GM18519 (cell line): Measurements from ENCODE around the gene PCBP3.

Experiments used
- ATAC-seq: cut with Tn5 transposase; IDR thresholded peaks from one replicate; pipeline ENCODE4 v1.9.1; 2021; ENCODE audit warnings: mild to moderate bottlenecking, moderate library complexity; ENCODE audit not compliant: unreplicated experiment, low FRiP score

Gene PCBP3

DNA sequence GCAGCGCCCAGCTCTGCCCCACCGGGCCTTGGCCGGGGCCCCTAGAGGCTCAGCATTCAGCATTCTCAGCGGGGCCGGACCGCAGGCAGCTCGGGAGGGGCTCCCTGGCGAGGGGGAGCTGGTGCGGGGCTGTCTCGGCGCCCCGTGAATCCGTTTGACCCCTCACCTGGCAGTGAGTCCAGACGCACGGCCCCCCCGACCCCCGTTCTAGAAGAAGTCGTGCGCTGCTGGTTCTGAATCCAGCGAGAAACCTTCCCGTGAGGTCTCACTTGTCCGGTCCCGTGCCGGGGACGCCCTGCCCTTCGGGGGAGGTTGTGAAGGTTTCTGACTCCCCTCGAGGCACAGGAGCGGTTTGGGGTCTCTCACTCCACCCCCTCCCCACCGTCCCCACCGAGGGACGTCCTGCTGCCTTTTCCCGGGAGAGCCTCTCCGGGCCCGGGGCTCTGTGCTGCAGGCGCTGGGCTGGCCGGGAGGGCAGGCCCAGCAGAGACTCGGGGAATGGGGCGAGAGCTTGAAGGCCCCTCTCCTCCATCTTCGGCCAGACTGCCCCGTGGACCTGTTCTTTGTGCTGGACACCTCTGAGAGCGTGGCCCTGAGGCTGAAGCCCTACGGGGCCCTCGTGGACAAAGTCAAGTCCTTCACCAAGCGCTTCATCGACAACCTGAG is 338.7 kb downstream of the PCBP3 start:
- ATAC-seq = no peak

DNA sequence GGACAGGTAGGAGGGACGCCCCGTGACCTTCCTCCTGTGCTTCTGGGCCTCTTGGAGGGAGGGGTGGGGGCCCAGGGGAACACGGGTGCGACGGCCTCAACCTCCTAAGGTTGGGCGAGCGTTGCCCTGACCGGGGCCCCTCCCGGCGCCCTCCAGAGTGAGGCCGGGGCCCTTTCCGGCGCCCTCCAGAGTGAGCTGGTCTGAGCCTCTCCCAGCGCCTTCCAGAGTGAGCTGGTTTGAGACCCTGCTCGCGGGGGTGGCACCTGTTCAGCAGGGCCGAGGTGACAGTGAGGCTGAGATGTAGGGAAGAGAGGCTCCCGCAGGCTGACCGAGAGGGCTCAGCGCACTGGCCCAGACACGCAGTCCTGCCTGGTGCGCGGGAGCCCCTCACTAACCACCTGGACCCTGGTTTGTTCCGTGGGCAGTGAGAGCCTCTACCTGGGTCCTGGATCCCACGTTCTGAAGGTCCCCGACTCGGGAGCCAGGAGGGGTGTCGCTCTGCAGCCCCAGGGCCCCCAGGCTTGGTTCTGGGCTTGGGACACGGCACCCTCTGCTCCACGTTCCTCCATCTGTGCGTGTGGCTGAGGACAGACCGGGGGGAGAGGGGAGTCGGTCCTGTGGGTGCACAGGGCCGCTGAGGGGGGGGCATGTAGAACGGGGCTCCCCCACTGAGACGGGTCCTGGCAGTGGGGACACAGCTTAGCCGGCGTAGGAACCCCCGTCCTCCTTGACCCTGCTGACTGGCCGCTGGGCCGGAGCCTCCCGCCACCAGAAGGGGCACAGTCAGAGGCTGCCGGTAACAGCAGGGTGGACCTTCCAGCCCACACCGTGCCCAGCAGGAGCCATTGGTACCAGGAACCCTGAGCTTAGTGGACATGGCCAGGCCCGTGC is 339.5 kb downstream of the PCBP3 start:
- no peak for ATAC-seq

- no peak for ATAC-seq
Observed at GRCh38 chr21:45983649-45983965, 340.1 kb downstream of the PCBP3 start.

DNA sequence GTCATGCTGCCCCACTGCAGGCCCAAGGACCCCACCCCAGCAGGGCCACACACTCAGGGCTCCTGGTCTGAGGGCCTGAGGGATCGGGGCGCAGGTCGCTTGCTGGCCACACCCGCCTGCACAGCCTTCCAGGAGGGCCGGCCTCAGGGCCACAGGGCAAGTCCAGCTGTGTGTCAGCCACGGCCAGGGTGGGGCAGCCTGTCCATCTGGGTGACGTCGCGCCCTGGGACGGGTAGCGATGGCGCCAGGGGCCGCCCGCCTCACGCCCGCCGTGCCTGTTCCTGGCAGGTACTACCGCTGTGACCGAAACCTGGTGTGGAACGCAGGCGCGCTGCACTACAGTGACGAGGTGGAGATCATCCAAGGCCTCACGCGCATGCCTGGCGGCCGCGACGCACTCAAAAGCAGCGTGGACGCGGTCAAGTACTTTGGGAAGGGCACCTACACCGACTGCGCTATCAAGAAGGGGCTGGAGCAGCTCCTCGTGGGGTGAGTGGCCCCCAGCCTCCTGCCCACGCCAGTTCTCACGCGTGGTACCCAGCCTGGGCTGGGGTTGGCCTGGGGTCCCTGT is 340.5 kb downstream of the PCBP3 start:
- ATAC-seq = no peak

- ATAC-seq = no peak
Observed at GRCh38 chr21:45984584-45985095, 341.1 kb downstream of the PCBP3 start.

- ATAC-seq = no peak
Observed at GRCh38 chr21:45985471-45986315, 342.2 kb downstream of the PCBP3 start.

DNA sequence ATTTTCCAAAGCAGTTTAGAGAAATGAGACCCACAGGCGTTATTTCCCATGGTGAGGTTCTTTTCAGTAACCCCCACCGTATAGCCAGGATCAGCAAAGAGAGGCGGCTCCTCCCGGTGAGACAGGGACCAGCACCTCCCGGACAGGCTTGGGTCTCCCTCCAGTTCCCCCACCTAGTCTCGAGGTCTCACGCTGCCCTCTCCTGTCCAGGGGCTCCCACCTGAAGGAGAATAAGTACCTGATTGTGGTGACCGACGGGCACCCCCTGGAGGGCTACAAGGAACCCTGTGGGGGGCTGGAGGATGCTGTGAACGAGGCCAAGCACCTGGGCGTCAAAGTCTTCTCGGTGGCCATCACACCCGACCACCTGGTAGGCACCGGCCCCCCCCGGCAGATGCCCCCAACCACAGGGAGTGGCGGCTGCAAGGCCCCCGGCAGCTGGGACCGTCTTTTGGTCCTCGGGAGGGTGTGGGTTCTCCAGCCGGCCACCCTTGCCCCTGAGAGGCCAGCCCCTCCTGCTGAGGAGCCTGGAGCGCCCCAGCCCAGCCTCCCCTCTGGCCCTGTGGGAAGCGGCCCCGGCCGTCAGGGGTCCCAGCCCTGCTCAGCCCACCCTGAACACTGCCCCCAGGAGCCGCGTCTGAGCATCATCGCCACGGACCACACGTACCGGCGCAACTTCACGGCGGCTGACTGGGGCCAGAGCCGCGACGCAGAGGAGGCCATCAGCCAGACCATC is 343.0 kb downstream of the PCBP3 start:
- ATAC-seq = no peak

GRCh38 chr21:45987121-45987711 is 343.7 kb downstream of the PCBP3 start:
- no peak for ATAC-seq

- no peak for ATAC-seq
Observed at GRCh38 chr21:45988366-45989347, 345.1 kb downstream of the PCBP3 start.

GRCh38 chr21:45989355-45990048 is 346.0 kb downstream of the PCBP3 start:
- ATAC-seq = no peak

DNA sequence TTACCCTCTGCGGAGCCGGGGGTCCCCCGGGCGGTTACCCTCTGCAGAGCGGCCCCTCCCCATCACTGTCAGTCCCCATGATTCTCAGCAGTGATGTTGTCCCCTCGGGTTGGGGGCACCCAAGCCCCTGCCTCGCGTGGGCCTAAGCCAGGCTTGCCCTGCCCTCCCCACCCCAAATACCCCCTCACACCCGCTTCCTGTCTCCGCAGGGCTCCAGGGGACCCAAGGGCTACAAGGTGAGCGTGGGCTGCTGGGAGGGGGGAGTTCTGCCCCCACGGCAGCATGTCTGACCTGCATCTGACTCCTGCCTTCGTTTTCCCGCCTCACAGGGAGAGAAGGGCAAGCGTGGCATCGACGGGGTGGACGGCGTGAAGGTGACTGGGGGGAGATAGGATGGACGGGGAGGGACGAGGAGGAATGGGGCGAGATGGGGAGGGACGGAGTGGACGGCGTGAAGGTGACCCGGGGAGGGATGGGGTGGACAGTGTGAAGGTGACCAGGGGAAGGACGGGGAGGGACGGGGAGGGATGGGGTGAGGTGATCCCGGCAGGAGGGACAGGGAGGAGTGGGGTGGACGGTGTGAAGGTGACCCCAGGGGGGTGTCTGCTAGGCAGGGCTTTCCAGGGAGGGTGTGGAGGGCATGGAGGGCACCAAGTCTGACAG is 346.7 kb downstream of the PCBP3 start:
- ATAC-seq = no peak

- ATAC-seq = no peak
Observed at GRCh38 chr21:45990741-45991605, 347.4 kb downstream of the PCBP3 start.

DNA sequence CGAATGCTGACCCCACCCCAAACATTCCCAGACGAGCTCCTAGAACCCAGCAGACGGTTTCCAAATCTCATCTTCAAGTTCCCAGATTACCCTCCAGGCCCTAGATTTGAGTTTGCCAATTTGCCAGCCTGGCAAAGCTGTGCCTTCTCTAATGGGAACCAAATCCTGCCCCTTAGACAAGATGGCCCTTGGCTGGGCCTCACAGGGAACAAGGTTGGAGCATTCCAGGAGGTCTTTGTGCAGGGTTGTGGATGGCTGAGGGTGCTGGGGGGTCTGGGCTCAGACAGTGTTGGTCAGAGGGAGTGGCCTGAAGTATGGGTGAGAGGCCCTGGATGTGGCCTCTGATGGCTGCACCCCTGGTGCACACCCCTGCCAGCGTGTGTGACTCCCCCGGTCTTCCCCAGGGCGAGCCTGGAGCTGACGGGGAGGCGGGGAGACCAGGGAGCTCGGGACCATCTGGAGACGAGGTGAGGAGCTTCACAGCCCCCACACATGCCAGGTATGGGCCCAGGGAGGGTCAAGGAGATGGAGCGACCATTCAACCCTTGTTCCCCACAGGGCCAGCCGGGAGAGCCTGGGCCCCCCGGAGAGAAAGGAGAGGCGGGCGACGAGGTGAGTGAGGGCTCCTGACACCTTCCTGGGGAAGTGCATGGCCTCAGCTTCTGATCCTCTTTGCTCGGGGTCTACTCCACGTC is 348.2 kb downstream of the PCBP3 start:
- no peak for ATAC-seq
